Hepatocyte (in vitro differentiated cells): ENCODE data around the gene HDAC11.

ENCODE experiments used
- CTCF ChIP-seq: fragments of 200-600 bp; sonication (generic); IDR thresholded peaks from 2 replicates; pipeline ENCODE4 v1.5.1; 2016; ENCODE audit warnings: antibody characterized with exemption, mild to moderate bottlenecking; ENCODE audit not compliant: poor library complexity
- EZH2 ChIP-seq: fragments of 200-600 bp; sonication (generic); IDR thresholded peaks from 2 replicates; pipeline ENCODE4 v1.6.1; 2016; ENCODE audit warnings: antibody characterized with exemption, mild to moderate bottlenecking, borderline replicate concordance
- EZH2phosphoT487 ChIP-seq: fragments of 200-600 bp; sonication (generic); IDR thresholded peaks from one replicate; pipeline ENCODE4 v1.6.1; 2018; ENCODE audit warnings: antibody characterized with exemption, mild to moderate bottlenecking, low read depth, moderate library complexity; ENCODE audit not compliant: unreplicated experiment, severe bottlenecking

GRCh38 chr3:13544293-13544831 is 64.3 kb downstream of the HDAC11 start:
- no peak for TF ChIP-seq CTCF
- TF ChIP-seq EZH2phosphoT487, result no peak
- TF ChIP-seq EZH2, result no peak
